GM21737 (cell line): Measurements from ENCODE around the gene TCAP.

Source experiments
- ATAC-seq: cut with Tn5 transposase; IDR thresholded peaks from one replicate; pipeline ENCODE4 v1.9.1; 2021; ENCODE audit warnings: mild to moderate bottlenecking, moderate library complexity; ENCODE audit not compliant: unreplicated experiment

Gene TCAP

GRCh38 chr17:39664581-39665561 is at the start of gene TCAP:
Gene TCAP (plus strand): TSS chr17:39665349. CDS start chr17:39665360, 11 bp downstream.
- ATAC-seq = no peak

GRCh38 chr17:39615434-39615833 is 49.7 kb upstream of the TCAP start:
- no peak for ATAC-seq

GRCh38 chr17:39617100-39617445 is 48.1 kb upstream of the TCAP start:
- ATAC-seq = no peak

- no peak for ATAC-seq
These were observed 47.5 kb upstream of the TCAP start for GRCh38 chr17:39617446-39618245.

GRCh38 chr17:39618246-39618913 is 46.8 kb upstream of the TCAP start:
- ATAC-seq = no peak

GRCh38 chr17:39618956-39619785 is 46.0 kb upstream of the TCAP start:
- ATAC-seq = no peak

GRCh38 chr17:39619786-39620101 is 45.4 kb upstream of the TCAP start:
- no peak for ATAC-seq

- ATAC-seq = peak; percentile 48
These were observed 43.4 kb upstream of the TCAP start for GRCh38 chr17:39621523-39622379.

GRCh38 chr17:39622380-39623006 is 42.7 kb upstream of the TCAP start:
- ATAC-seq = peak; percentile 7

GRCh38 chr17:39623356-39623950 is 41.7 kb upstream of the TCAP start:
- ATAC-seq = no peak

- ATAC-seq = no peak
These were observed 40.8 kb upstream of the TCAP start for GRCh38 chr17:39624313-39624712.

- no peak for ATAC-seq
These were observed 39.9 kb upstream of the TCAP start for GRCh38 chr17:39625198-39625785.

- ATAC-seq = no peak
These were observed 38.7 kb upstream of the TCAP start, which contains the start of gene PPP1R1B for GRCh38 chr17:39626171-39627046. Gene PPP1R1B (plus strand): TSS chr17:39626952. CDS start chr17:39627393, 441 bp downstream.

- ATAC-seq = no peak
These were observed 38.0 kb upstream of the TCAP start for GRCh38 chr17:39627047-39627711.

GRCh38 chr17:39627712-39628516 is 37.2 kb upstream of the TCAP start:
- ATAC-seq = no peak
